ENCODE measurements around the gene WDFY3. TPM values are rescaled to one million over a fixed set of nuclear protein-coding genes. Genes with fewer than 3 reads are reported as not detected.

The WDFY3 gene
- total RNA-seq, 1 donor from 2014 or later, result 55.8 TPM

DNA sequence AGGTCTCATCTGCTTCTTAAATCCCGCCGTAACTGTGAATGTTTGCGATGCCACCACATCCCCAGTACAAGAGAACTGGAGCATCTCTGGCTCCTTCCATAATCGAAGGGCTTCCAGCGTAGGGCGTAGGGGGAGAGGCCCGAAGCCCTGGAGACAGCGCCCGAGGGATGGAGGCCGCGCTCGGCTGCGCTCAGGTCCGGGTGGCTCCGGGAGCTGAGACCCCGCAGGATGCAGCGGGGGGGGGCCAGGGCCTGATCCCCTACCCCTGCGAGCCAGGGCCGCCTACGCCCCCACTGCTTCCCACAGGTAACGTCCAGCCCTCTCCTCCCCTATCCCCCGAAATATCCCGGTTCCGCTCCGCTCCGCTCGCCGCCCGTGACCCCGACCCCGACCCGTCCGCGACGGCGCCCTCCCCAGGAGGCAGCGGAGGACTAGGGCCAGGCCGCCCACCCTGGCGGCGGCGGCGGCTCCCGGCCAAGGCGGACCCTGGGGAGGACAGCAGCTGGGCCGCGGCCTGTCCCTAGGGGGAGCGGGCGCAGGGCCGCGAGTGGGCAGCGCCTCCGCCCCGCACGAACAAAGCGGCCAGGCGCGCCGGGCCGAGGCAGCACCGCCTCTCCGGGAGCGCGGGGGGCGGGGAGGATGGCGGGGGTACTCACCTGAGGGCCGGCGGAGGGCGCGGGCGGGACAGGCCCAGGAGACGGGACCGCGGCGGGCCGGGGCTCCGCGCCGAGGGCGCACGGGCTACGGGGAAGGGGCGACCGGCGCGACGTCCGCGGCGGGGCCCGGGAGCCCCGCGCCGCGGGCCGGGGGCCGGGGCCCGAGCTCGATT is 723 bp downstream of the WDFY3 start:
- Mint-ChIP-seq H3K36me3 (peaks cover 7% of the 10 kb centered on the region), H3K9me3 (no peaks in the 10 kb centered on the region), H3K27me3 (ENCODE audit: insufficient read depth, low read depth) (no peaks in the 10 kb centered on the region), H3K27ac (peak overlapping the region; percentile 76), H3K4me1 (peaks cover 24% of the 10 kb centered on the region), H3K4me3 (peak overlapping the region; percentile 90)
- H2AFZ ChIP-seq (replicated peaks), result peak overlapping the region; percentile 83
- H4K20me1 ChIP-seq (ENCODE audit: low read depth), result peaks cover 15% of the 10 kb centered on the region
- H3K79me2 ChIP-seq (ENCODE audit: low read depth), result peaks cover 52% of the 10 kb centered on the region
- H3F3A ChIP-seq (ENCODE audit: low read depth), result peaks cover 8% of the 10 kb centered on the region
- peak; percentile 83 for DNase-seq (ENCODE audit: low spot score)
- peaks cover 7% of the 10 kb centered on the region for H3K27me3 ChIP-seq
- peak overlapping the region; percentile 77 for H3K4me2 ChIP-seq
- no peak for TF ChIP-seq EZH2 (IDR thresholded peaks at IDR 0.05)
- TF ChIP-seq, protein P1, sequence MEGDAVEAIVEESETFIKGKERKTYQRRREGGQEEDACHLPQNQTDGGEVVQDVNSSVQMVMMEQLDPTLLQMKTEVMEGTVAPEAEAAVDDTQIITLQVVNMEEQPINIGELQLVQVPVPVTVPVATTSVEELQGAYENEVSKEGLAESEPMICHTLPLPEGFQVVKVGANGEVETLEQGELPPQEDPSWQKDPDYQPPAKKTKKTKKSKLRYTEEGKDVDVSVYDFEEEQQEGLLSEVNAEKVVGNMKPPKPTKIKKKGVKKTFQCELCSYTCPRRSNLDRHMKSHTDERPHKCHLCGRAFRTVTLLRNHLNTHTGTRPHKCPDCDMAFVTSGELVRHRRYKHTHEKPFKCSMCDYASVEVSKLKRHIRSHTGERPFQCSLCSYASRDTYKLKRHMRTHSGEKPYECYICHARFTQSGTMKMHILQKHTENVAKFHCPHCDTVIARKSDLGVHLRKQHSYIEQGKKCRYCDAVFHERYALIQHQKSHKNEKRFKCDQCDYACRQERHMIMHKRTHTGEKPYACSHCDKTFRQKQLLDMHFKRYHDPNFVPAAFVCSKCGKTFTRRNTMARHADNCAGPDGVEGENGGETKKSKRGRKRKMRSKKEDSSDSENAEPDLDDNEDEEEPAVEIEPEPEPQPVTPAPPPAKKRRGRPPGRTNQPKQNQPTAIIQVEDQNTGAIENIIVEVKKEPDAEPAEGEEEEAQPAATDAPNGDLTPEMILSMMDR (IDR thresholded peaks at IDR 0.05), result peak; percentile 45
- H3K27ac ChIP-seq, result peak overlapping the region; percentile 90
- peaks cover 17% of the 10 kb centered on the region for H3K4me1 ChIP-seq
- no peaks in the 10 kb centered on the region for H3K36me3 ChIP-seq
- H3K4me3 ChIP-seq, result peak overlapping the region; percentile 94
- H3K9me3 ChIP-seq (ENCODE audit: low read depth), result no peaks in the 10 kb centered on the region
- peak overlapping the region; percentile 67 for H3K9ac ChIP-seq

DNA sequence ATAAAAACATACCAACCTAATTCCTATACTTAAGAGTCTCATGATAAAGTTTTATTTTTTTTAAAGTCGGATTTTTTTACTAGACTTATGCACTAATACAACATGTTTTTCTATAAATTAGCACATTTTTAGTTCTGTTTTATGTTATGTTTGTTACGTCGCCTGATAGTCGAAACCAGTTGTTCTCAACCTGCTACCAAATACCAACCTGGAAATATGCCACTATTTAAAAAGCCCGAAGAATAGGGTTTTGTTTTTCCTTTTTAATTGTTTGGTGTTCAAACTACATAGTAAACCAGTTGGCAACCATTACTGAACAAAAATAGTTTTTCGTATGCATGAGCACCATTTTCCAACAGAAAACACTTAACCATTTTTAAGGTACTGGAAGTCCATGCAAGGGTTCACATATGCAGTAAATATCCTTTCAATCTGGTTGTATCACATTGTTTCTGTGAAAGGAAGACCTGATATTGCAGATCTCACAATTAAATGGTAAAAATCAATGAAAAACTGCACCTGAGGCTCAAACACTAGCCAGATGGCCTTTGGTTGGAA is 1.4 kb downstream of the WDFY3 start:
- Histone ChIP-seq H3K4me2 (peak overlapping the region; percentile 77), H3F3A (ENCODE audit: low read depth) (peaks cover 8% of the 10 kb centered on the region), H4K20me1 (ENCODE audit: low read depth) (peaks cover 21% of the 10 kb centered on the region), H3K79me2 (ENCODE audit: low read depth) (peaks cover 59% of the 10 kb centered on the region), H3K9me3 (ENCODE audit: low read depth) (no peaks in the 10 kb centered on the region), H3K36me3 (no peaks in the 10 kb centered on the region), H3K4me1 (peaks cover 17% of the 10 kb centered on the region), H2AFZ (replicated peaks) (peak overlapping the region; percentile 83), H3K27me3 (peaks cover 7% of the 10 kb centered on the region), H3K27ac (no peak overlapping the region), H3K9ac (peak overlapping the region; percentile 59), H3K4me3 (peak overlapping the region; percentile 94)
- H3K36me3 Mint-ChIP-seq, result peaks cover 9% of the 10 kb centered on the region
- no peaks in the 10 kb centered on the region for H3K9me3 Mint-ChIP-seq
- peak overlapping the region; percentile 90 for H3K4me3 Mint-ChIP-seq
- DNase-seq (ENCODE audit: low spot score), result no peak
- TF ChIP-seq EZH2phosphoT487 (IDR thresholded peaks at IDR 0.05) (peak; percentile 29), EZH2 (IDR thresholded peaks at IDR 0.05) (no peak)
- H3K27me3 Mint-ChIP-seq (ENCODE audit: insufficient read depth, low read depth), result no peaks in the 10 kb centered on the region
- peaks cover 24% of the 10 kb centered on the region for H3K4me1 Mint-ChIP-seq
- peak overlapping the region; percentile 76 for H3K27ac Mint-ChIP-seq

DNA sequence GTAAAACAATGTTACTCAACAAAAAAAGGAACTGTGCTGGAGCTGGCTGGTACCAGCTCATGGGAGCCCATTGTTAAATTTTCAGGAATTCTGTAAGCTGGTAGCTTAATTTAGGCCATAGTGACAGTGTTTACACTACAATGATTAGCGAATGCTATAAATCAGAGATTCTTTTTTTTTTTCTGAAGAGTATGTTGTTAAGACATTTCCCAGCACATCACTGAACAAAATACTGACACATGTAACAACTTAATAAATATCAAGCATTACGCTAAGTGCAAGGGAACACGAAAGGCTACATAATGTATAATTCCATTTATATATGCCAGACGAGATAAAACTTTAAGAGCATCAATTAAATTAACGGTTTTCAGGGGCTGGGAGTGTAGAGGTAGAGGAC is 4.4 kb downstream of the WDFY3 start:
- TF ChIP-seq EZH2 (IDR thresholded peaks at IDR 0.05) (no peak), EZH2phosphoT487 (IDR thresholded peaks at IDR 0.05) (no peak)
- TF ChIP-seq, protein P1 (IDR thresholded peaks at IDR 0.05), result no peak
- Mint-ChIP-seq H3K27me3 (ENCODE audit: insufficient read depth, low read depth) (no peaks in the 10 kb centered on the region), H3K27ac (no peak overlapping the region), H3K36me3 (peaks cover 10% of the 10 kb centered on the region), H3K4me3 (no peak overlapping the region), H3K4me1 (peaks cover 16% of the 10 kb centered on the region), H3K9me3 (no peaks in the 10 kb centered on the region)
- peaks cover 50% of the 10 kb centered on the region for H4K20me1 ChIP-seq (ENCODE audit: low read depth)
- H3K27ac ChIP-seq, result no peak overlapping the region
- H3K9ac ChIP-seq, result no peak overlapping the region
- H3K27me3 ChIP-seq, result no peaks in the 10 kb centered on the region
- no peak overlapping the region for H2AFZ ChIP-seq (replicated peaks)
- H3K36me3 ChIP-seq, result no peaks in the 10 kb centered on the region
- H3F3A ChIP-seq (ENCODE audit: low read depth), result peaks cover 9% of the 10 kb centered on the region
- peaks cover 89% of the 10 kb centered on the region for H3K79me2 ChIP-seq (ENCODE audit: low read depth)
- peaks cover 10% of the 10 kb centered on the region for H3K4me1 ChIP-seq
- no peaks in the 10 kb centered on the region for H3K9me3 ChIP-seq (ENCODE audit: low read depth)
- no peak overlapping the region for H3K4me3 ChIP-seq
- DNase-seq (ENCODE audit: low spot score), result peak; percentile 18
- H3K4me2 ChIP-seq, result no peak overlapping the region

DNA sequence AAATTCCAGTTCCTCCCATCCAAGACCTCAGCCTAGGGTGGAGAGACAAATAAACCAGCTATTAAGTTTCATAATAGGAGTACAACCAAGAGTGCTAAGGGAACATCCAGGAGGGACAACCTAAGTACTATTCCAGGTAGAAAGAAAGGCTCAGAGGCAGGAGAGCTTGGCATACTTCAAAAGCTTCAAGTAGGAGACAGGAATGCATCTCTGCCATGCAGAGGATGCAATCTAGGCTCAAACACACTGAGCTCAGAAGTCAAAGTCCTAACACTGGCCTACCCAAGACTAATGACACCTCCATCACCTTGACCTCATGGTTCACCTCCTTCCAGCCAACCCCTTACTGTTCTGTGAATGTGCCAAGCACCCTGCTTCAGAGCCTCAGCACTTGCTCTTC is 8.1 kb downstream of the WDFY3 start:
- H4K20me1 ChIP-seq (ENCODE audit: low read depth), result peaks cover 70% of the 10 kb centered on the region

More for the DNA sequence above, 8.1 kb downstream of the WDFY3 start:
- no peak overlapping the region for H2AFZ ChIP-seq (replicated peaks)
- no peak for DNase-seq (ENCODE audit: low spot score)
- Mint-ChIP-seq H3K36me3 (peaks cover 6% of the 10 kb centered on the region), H3K27me3 (ENCODE audit: insufficient read depth, low read depth) (no peaks in the 10 kb centered on the region), H3K4me3 (no peak overlapping the region), H3K9me3 (no peaks in the 10 kb centered on the region), H3K27ac (no peak overlapping the region), H3K4me1 (peaks cover 9% of the 10 kb centered on the region)
- H3K79me2 ChIP-seq (ENCODE audit: low read depth), result peaks cover 100% of the 10 kb centered on the region
- peaks cover 12% of the 10 kb centered on the region for H3F3A ChIP-seq (ENCODE audit: low read depth)
- H3K4me1 ChIP-seq, result peaks cover 31% of the 10 kb centered on the region
- H3K9ac ChIP-seq, result no peak overlapping the region
- TF ChIP-seq EZH2phosphoT487 (IDR thresholded peaks at IDR 0.05), result no peak
- H3K36me3 ChIP-seq, result no peaks in the 10 kb centered on the region
- H3K27ac ChIP-seq, result no peak overlapping the region
- no peak overlapping the region for H3K4me2 ChIP-seq
- no peak overlapping the region for H3K4me3 ChIP-seq
- no peaks in the 10 kb centered on the region for H3K27me3 ChIP-seq
- peaks cover 4% of the 10 kb centered on the region for H3K9me3 ChIP-seq (ENCODE audit: low read depth)
